ENCODE data around the gene SNX4. TPM values are rescaled to one million over a fixed set of nuclear protein-coding genes. Genes with fewer than 3 reads are reported as not detected.
"Not testable (repeated sequence)": the region's sequence is repeated elsewhere in the genome, so short reads cannot be mapped to it uniquely, and the experiment has no call there.

Gene SNX4
- total RNA-seq, 1 donor from 2014 or later: 35.6 TPM

DNA sequence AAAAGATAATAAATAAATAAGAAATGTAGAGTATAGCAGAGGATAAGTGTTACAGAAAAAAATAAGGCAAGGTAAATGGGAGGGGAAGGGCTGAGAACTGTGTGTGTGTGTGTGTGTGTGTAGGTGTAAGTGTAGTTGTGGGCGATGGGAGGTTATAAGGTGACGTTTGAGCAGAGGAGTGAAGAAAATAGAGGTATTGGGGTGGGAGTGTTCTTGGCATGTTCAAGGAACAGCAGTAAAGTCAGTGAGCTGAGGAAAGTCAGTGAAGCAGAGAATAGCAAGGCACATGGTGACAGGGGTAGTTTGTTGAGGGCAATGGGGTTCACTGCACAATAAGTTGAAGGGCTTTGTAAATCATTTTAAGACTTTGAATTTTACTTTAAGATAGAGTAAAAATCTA lies 113.9 kb downstream of the SNX4 start:
- DNase-seq (ENCODE audit: low spot score): no peak
- peaks cover 4% of the 10 kb centered on the region for H3K9me3 Mint-ChIP-seq (ENCODE audit: unreplicated experiment)
- H3K36me3 Mint-ChIP-seq (ENCODE audit: low read depth, unreplicated experiment): no peaks in the 10 kb centered on the region
- TF ChIP-seq, protein P1, sequence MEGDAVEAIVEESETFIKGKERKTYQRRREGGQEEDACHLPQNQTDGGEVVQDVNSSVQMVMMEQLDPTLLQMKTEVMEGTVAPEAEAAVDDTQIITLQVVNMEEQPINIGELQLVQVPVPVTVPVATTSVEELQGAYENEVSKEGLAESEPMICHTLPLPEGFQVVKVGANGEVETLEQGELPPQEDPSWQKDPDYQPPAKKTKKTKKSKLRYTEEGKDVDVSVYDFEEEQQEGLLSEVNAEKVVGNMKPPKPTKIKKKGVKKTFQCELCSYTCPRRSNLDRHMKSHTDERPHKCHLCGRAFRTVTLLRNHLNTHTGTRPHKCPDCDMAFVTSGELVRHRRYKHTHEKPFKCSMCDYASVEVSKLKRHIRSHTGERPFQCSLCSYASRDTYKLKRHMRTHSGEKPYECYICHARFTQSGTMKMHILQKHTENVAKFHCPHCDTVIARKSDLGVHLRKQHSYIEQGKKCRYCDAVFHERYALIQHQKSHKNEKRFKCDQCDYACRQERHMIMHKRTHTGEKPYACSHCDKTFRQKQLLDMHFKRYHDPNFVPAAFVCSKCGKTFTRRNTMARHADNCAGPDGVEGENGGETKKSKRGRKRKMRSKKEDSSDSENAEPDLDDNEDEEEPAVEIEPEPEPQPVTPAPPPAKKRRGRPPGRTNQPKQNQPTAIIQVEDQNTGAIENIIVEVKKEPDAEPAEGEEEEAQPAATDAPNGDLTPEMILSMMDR (IDR thresholded peaks at IDR 0.05; ENCODE audit: unreplicated experiment): no peak
- no peak overlapping the region for H3K4me3 Mint-ChIP-seq (ENCODE audit: unreplicated experiment)
- no peak overlapping the region for H3K27ac Mint-ChIP-seq (ENCODE audit: unreplicated experiment)
- H3K4me1 Mint-ChIP-seq (ENCODE audit: unreplicated experiment): no peaks in the 10 kb centered on the region
- peaks cover 3% of the 10 kb centered on the region for H3K27me3 Mint-ChIP-seq (ENCODE audit: unreplicated experiment)

DNA sequence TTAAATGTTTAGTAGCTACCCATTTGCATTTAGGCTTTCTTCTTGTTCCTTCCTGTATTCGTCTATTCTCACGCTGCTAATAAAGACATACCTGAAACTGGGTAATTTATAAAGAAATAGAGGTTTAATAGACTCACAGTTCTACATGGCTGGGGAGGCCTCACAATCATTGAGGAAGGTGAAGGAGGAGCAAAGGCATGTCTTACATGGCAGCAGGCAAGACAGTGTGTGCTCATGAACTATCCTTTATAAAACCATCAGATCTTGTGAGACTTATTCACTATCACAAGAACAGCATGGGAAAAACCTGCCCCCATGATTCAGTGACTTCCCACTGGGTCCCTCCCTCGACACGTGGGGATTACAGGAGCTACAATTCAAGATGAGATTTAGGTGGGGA lies 114.5 kb downstream of the SNX4 start:
- not testable (repeated sequence) for H3K27ac Mint-ChIP-seq (ENCODE audit: unreplicated experiment); H3K4me3 Mint-ChIP-seq (ENCODE audit: unreplicated experiment); H3K9me3 Mint-ChIP-seq (ENCODE audit: unreplicated experiment); DNase-seq (ENCODE audit: low spot score); H3K36me3 Mint-ChIP-seq (ENCODE audit: low read depth, unreplicated experiment); H3K4me1 Mint-ChIP-seq (ENCODE audit: unreplicated experiment); H3K27me3 Mint-ChIP-seq (ENCODE audit: unreplicated experiment)

DNA sequence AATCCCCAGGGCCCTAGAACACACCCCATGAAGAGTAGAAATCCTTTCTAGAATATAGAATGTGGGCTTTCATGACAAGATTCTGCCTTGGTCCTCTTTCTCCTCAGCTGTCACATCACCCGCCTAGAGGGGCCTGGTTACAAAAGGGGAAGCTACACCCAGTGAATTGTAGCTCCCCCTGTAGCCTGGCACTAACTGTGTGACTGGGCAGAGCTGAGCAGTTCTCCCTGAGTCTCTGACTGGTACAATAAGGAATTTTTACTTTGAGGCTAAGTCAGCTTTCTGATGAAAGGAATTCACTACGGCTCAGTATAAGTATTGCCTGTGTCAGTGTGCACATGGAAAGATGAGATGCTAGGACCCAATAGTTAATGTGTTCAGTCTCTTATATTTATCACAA lies 116.2 kb downstream of the SNX4 start:
- Mint-ChIP-seq H3K4me1 (ENCODE audit: unreplicated experiment) (no peaks in the 10 kb centered on the region), H3K9me3 (ENCODE audit: unreplicated experiment) (peaks cover 4% of the 10 kb centered on the region), H3K4me3 (ENCODE audit: unreplicated experiment) (no peak overlapping the region), H3K27ac (ENCODE audit: unreplicated experiment) (no peak overlapping the region), H3K36me3 (ENCODE audit: low read depth, unreplicated experiment) (no peaks in the 10 kb centered on the region), H3K27me3 (ENCODE audit: unreplicated experiment) (peaks cover 3% of the 10 kb centered on the region)
- no peak for DNase-seq (ENCODE audit: low spot score)
- TF ChIP-seq, protein P1 (IDR thresholded peaks at IDR 0.05; ENCODE audit: unreplicated experiment): no peak

DNA sequence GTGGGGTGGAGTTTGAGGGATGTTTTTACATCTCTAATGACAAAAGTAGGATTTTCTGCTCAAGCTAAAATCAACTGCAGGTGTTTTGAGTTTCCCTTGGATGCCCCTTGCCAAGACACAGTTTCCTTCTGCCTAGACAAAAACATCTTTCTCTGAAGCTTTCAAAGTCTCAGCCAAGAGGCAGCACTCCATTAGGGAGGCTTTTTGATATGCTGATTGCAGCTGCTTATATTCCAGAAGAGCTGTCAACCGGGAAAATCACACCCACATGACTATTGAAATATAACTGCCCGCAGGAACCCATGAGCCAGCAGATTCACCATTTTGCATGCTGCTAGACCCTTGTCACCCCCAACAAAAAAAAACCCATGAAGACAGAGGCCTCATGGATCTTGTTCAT lies 117.4 kb downstream of the SNX4 start:
- no peak overlapping the region for H3K4me3 Mint-ChIP-seq (ENCODE audit: unreplicated experiment)
- no peaks in the 10 kb centered on the region for H3K4me1 Mint-ChIP-seq (ENCODE audit: unreplicated experiment)
- DNase-seq (ENCODE audit: low spot score): no peak
- H3K27me3 Mint-ChIP-seq (ENCODE audit: unreplicated experiment): peaks cover 3% of the 10 kb centered on the region
- no peaks in the 10 kb centered on the region for H3K36me3 Mint-ChIP-seq (ENCODE audit: low read depth, unreplicated experiment)
- no peak overlapping the region for H3K27ac Mint-ChIP-seq (ENCODE audit: unreplicated experiment)
- TF ChIP-seq, protein P1 (IDR thresholded peaks at IDR 0.05; ENCODE audit: unreplicated experiment): no peak
- peaks cover 4% of the 10 kb centered on the region for H3K9me3 Mint-ChIP-seq (ENCODE audit: unreplicated experiment)

DNA sequence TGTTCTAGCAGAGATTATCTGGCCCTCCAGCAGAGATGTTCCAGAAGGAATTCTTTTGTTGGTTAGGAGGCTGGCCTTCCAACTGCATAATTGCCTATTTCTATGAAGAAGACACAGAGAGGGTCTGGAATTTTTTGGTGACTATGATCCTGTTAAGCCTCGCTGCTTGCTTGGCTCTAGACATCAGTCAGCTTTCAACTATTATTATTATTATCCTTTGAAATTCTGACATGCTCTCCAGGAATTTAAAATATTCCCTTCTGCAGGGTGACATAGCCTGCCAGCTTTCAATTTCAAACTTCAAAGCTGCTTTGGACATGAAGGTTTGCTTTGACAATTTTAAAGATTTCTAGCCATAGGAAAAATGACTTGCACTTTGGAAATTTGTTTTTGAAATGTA lies 118.6 kb downstream of the SNX4 start:
- H3K27ac Mint-ChIP-seq (ENCODE audit: unreplicated experiment): no peak overlapping the region
- peaks cover 6% of the 10 kb centered on the region for H3K27me3 Mint-ChIP-seq (ENCODE audit: unreplicated experiment)
- H3K36me3 Mint-ChIP-seq (ENCODE audit: low read depth, unreplicated experiment): no peaks in the 10 kb centered on the region
- no peak for DNase-seq (ENCODE audit: low spot score)
- no peaks in the 10 kb centered on the region for H3K4me1 Mint-ChIP-seq (ENCODE audit: unreplicated experiment)
- TF ChIP-seq, protein P1 (IDR thresholded peaks at IDR 0.05; ENCODE audit: unreplicated experiment): no peak
- H3K4me3 Mint-ChIP-seq (ENCODE audit: unreplicated experiment): no peak overlapping the region
- H3K9me3 Mint-ChIP-seq (ENCODE audit: unreplicated experiment): peaks cover 4% of the 10 kb centered on the region

DNA sequence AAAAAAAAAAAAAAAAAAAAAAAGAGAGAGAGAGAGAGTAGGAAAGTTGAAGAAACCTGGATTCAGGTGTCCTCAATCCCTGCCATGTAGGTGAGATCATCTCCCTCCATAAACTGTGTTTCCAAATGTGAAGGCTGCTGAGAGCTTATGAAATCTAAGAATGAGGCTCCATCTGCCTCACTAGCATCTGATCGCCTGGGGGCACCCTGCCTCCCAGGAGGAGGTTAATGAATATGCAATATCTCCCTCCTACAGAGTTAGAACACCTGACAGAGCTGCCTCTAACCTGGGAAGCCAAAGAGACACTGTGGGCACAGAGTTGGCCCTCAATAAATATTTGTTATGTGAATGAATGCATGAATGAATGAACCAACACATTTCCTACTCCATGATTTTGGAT lies 121.0 kb downstream of the SNX4 start:
- Mint-ChIP-seq H3K4me3 (ENCODE audit: unreplicated experiment) (no peak overlapping the region), H3K9me3 (ENCODE audit: unreplicated experiment) (no peaks in the 10 kb centered on the region)

More for the DNA sequence above, 121.0 kb downstream of the SNX4 start:
- Mint-ChIP-seq H3K27ac (ENCODE audit: unreplicated experiment) (no peak overlapping the region), H3K27me3 (ENCODE audit: unreplicated experiment) (peaks cover 3% of the 10 kb centered on the region), H3K36me3 (ENCODE audit: low read depth, unreplicated experiment) (no peaks in the 10 kb centered on the region), H3K4me1 (ENCODE audit: unreplicated experiment) (no peaks in the 10 kb centered on the region)
- TF ChIP-seq, protein P1 (IDR thresholded peaks at IDR 0.05; ENCODE audit: unreplicated experiment): no peak
- no peak for DNase-seq (ENCODE audit: low spot score)
